IPS-18a (cell line): ENCODE measurements around the gene ATP5MG.

Experiments
- H3K27ac ChIP-seq: one replicate; pipeline ENCODE4 v1.5.1; 2013; ENCODE audit warnings: low read length
- H3K27me3 ChIP-seq: one replicate; pipeline ENCODE4 v1.6.1; 2013; ENCODE audit warnings: mild to moderate bottlenecking, low read length; ENCODE audit not compliant: control insufficient read depth, insufficient read depth
- H3K36me3 ChIP-seq: one replicate; pipeline ENCODE4 v1.6.1; 2013; ENCODE audit warnings: low read depth, low read length; ENCODE audit not compliant: control insufficient read depth
- H3K4me1 ChIP-seq: one replicate; pipeline ENCODE4 v1.6.1; 2013; ENCODE audit warnings: low read depth, low read length; ENCODE audit not compliant: control insufficient read depth
- H3K4me3 ChIP-seq: one replicate; pipeline ENCODE4 v1.5.1; 2013; ENCODE audit warnings: low read length
- H3K9ac ChIP-seq: one replicate; pipeline ENCODE4 v1.6.1; 2013; ENCODE audit warnings: mild to moderate bottlenecking, low read length, moderate library complexity
- H3K9me3 ChIP-seq: one replicate; pipeline ENCODE4 v1.6.1; 2013; ENCODE audit warnings: low read depth, low read length; ENCODE audit not compliant: control insufficient read depth

The ATP5MG gene

GRCh38 chr11:118401151-118401879, at the start of gene ATP5MG:
TSS of gene ATP5MG (plus strand) at chr11:118401606. CDS start at chr11:118401666, 60 bp downstream.
- peak within 1 kb of the TSS; percentile 96 for H3K9ac ChIP-seq
- H3K9me3 ChIP-seq: no peaks in the 10 kb centered on the region
- H3K4me1 ChIP-seq: no peaks in the 10 kb centered on the region
- H3K27ac ChIP-seq: peak within 1 kb of the TSS; percentile 100
- H3K27me3 ChIP-seq: no peaks in the 10 kb centered on the region
- peak within 1 kb of the TSS; percentile 98 for H3K4me3 ChIP-seq
- peaks cover 28% of the 10 kb centered on the region for H3K36me3 ChIP-seq

GRCh38 chr11:118353084-118353710, 48.2 kb upstream of the ATP5MG start:
- Histone ChIP-seq H3K4me3 (no peak overlapping the region), H3K36me3 (no peaks in the 10 kb centered on the region), H3K4me1 (no peaks in the 10 kb centered on the region), H3K9me3 (no peaks in the 10 kb centered on the region), H3K27me3 (peaks cover 25% of the 10 kb centered on the region), H3K27ac (no peak overlapping the region), H3K9ac (no peak overlapping the region)

GRCh38 chr11:118358071-118358470, 43.3 kb upstream of the ATP5MG start:
- no peaks in the 10 kb centered on the region for H3K36me3 ChIP-seq
- H3K9me3 ChIP-seq: no peaks in the 10 kb centered on the region
- H3K27me3 ChIP-seq: peaks cover 19% of the 10 kb centered on the region
- no peak overlapping the region for H3K27ac ChIP-seq
- H3K4me1 ChIP-seq: peaks cover 4% of the 10 kb centered on the region
- H3K9ac ChIP-seq: no peak overlapping the region
- H3K4me3 ChIP-seq: no peak overlapping the region

- Histone ChIP-seq H3K4me3 (peak within 1 kb of the TSS; percentile 98), H3K4me1 (peaks cover 4% of the 10 kb centered on the region), H3K27ac (no peak within 1 kb of the TSS), H3K36me3 (no peaks in the 10 kb centered on the region), H3K27me3 (peaks cover 19% of the 10 kb centered on the region), H3K9ac (peak within 1 kb of the TSS; percentile 87), H3K9me3 (no peaks in the 10 kb centered on the region)
Observed at GRCh38 chr11:118359295-118359958, 42.0 kb upstream of the ATP5MG start, which contains the start of gene UBE4A. TSS of gene UBE4A (plus strand) at chr11:118359600. CDS start at chr11:118365081, 5,481 bp downstream.

GRCh38 chr11:118364956-118365615, 36.3 kb upstream of the ATP5MG start:
- no peaks in the 10 kb centered on the region for H3K9me3 ChIP-seq
- H3K4me1 ChIP-seq: peaks cover 2% of the 10 kb centered on the region
- no peak overlapping the region for H3K9ac ChIP-seq
- no peak overlapping the region for H3K4me3 ChIP-seq
- H3K27me3 ChIP-seq: no peaks in the 10 kb centered on the region
- peaks cover 27% of the 10 kb centered on the region for H3K36me3 ChIP-seq
- H3K27ac ChIP-seq: no peak overlapping the region

GRCh38 chr11:118366287-118366686, 35.1 kb upstream of the ATP5MG start:
- Histone ChIP-seq H3K4me3 (no peak overlapping the region), H3K27ac (no peak overlapping the region), H3K4me1 (no peaks in the 10 kb centered on the region), H3K36me3 (peaks cover 30% of the 10 kb centered on the region), H3K9ac (no peak overlapping the region), H3K27me3 (no peaks in the 10 kb centered on the region), H3K9me3 (no peaks in the 10 kb centered on the region)

GRCh38 chr11:118370774-118371173, 30.6 kb upstream of the ATP5MG start:
- no peak overlapping the region for H3K4me3 ChIP-seq
- H3K27ac ChIP-seq: no peak overlapping the region
- no peaks in the 10 kb centered on the region for H3K4me1 ChIP-seq
- H3K36me3 ChIP-seq: peaks cover 40% of the 10 kb centered on the region
- H3K27me3 ChIP-seq: no peaks in the 10 kb centered on the region
- no peaks in the 10 kb centered on the region for H3K9me3 ChIP-seq
- no peak overlapping the region for H3K9ac ChIP-seq

- H3K27me3 ChIP-seq: no peaks in the 10 kb centered on the region
- no peak overlapping the region for H3K27ac ChIP-seq
- no peaks in the 10 kb centered on the region for H3K9me3 ChIP-seq
- H3K9ac ChIP-seq: no peak overlapping the region
- peaks cover 43% of the 10 kb centered on the region for H3K36me3 ChIP-seq
- no peaks in the 10 kb centered on the region for H3K4me1 ChIP-seq
- no peak overlapping the region for H3K4me3 ChIP-seq
Observed at GRCh38 chr11:118373263-118373662, 28.1 kb upstream of the ATP5MG start.

- peaks cover 43% of the 10 kb centered on the region for H3K36me3 ChIP-seq
- no peaks in the 10 kb centered on the region for H3K9me3 ChIP-seq
- no peak overlapping the region for H3K27ac ChIP-seq
- no peaks in the 10 kb centered on the region for H3K4me1 ChIP-seq
- H3K27me3 ChIP-seq: no peaks in the 10 kb centered on the region
- H3K9ac ChIP-seq: no peak overlapping the region
- no peak overlapping the region for H3K4me3 ChIP-seq
Observed at GRCh38 chr11:118373871-118374270, 27.5 kb upstream of the ATP5MG start.

- H3K9me3 ChIP-seq: no peaks in the 10 kb centered on the region
- H3K4me1 ChIP-seq: no peaks in the 10 kb centered on the region
- peaks cover 43% of the 10 kb centered on the region for H3K36me3 ChIP-seq
Observed at GRCh38 chr11:118374729-118375128, 26.7 kb upstream of the ATP5MG start.

GRCh38 chr11:118375978-118376377, 25.4 kb upstream of the ATP5MG start:
- Histone ChIP-seq H3K9me3 (no peaks in the 10 kb centered on the region), H3K4me3 (no peak overlapping the region), H3K4me1 (no peaks in the 10 kb centered on the region), H3K9ac (no peak overlapping the region), H3K27ac (no peak overlapping the region), H3K27me3 (no peaks in the 10 kb centered on the region), H3K36me3 (peaks cover 47% of the 10 kb centered on the region)

More at GRCh38 chr11:118374729-118375128, 26.7 kb upstream of the ATP5MG start:
- Histone ChIP-seq H3K4me3 (no peak overlapping the region), H3K9ac (no peak overlapping the region), H3K27me3 (no peaks in the 10 kb centered on the region), H3K27ac (no peak overlapping the region)
